Measurements from ENCODE around the gene KRTAP10-8.
A peak's percentile ranks its signal among the peaks of the same experiment; 100 is the strongest.
"Not testable (repeated sequence)": the region's sequence is repeated elsewhere in the genome, so short reads cannot be mapped to it uniquely, and the experiment has no call there.

Gene KRTAP10-8

GRCh38 chr21:44644878-44645277 lies 33.0 kb downstream of the KRTAP10-8 start:
- no peak overlapping the region for H2AFZ ChIP-seq (ENCODE audit: low read length)
- no CpG with 5 or more reads among the region's 2 CpGs for WGBS, 2 donors (ENCODE audit: extremely low coverage in 2 of 2, insufficient read length in 2 of 2, insufficient replicate concordance in 1 of 2)
- no peak overlapping the region for H3K4me3 ChIP-seq (ENCODE audit: low read length in 2 of 2)

GRCh38 chr21:44646366-44647221 lies 34.7 kb downstream of the KRTAP10-8 start, which contains the start of gene KRTAP10-11:
Gene KRTAP10-11 (plus strand): TSS chr21:44646414. CDS start chr21:44646459, 45 bp downstream.
- DNase-seq (ENCODE audit: low spot score); H2BK120ac ChIP-seq (ENCODE audit: low read depth, low read length): not testable (repeated sequence)
- H3K4ac ChIP-seq (ENCODE audit: low read length): peak within 1 kb of the TSS; percentile 41

More at GRCh38 chr21:44644878-44645277, 33.0 kb downstream of the KRTAP10-8 start:
- no peaks in the 10 kb centered on the region for H3K36me3 ChIP-seq (replicated peaks in 1 of 2; ENCODE audit: control insufficient read depth in 2 of 2, insufficient read depth in 2 of 2, low read length in 2 of 2)
- H3K4me2 ChIP-seq (ENCODE audit: insufficient read depth, low read length, poor library complexity, severe bottlenecking): no peak overlapping the region
- no peak overlapping the region for H3K14ac ChIP-seq (ENCODE audit: low read length)
- H3K27ac ChIP-seq (replicated peaks; ENCODE audit: low read length): no peak overlapping the region
- H3K23ac ChIP-seq (ENCODE audit: low read depth, low read length, poor library complexity): no peak overlapping the region
- no peak overlapping the region for H2BK12ac ChIP-seq (ENCODE audit: low read length)
- no peak overlapping the region for H2AK5ac ChIP-seq (ENCODE audit: low read depth, low read length)
- H2BK5ac ChIP-seq (ENCODE audit: low read length): no peak overlapping the region
- H3K18ac ChIP-seq (ENCODE audit: low read length): no peak overlapping the region
- peaks cover 4 to 6% of the 10 kb centered on the region in 2 donors for H3K9me3 ChIP-seq (replicated peaks in 1 of 2; ENCODE audit: control insufficient read depth in 2 of 2, insufficient read depth in 1 of 2, low read depth in 1 of 2, low read length in 2 of 2)
- H2BK15ac ChIP-seq (ENCODE audit: low read length): no peak overlapping the region
- H4K8ac ChIP-seq (ENCODE audit: low read depth, low read length): no peak overlapping the region
- H3K9ac ChIP-seq (ENCODE audit: low read depth, low read length, poor library complexity): no peak overlapping the region
- peaks cover 0 to 3% of the 10 kb centered on the region in 2 donors for H3K4me1 ChIP-seq (ENCODE audit: control insufficient read depth in 2 of 2, insufficient read depth in 1 of 2, low read depth in 1 of 2, low read length in 2 of 2)
- H3K27me3 ChIP-seq (ENCODE audit: control insufficient read depth in 3 of 3, insufficient read depth in 3 of 3, low read depth in 1 of 3, low read length in 3 of 3): peaks cover 0 to 15% (median 0%) of the 10 kb centered on the region in 3 experiments
- H2BK120ac ChIP-seq (ENCODE audit: low read depth, low read length): no peak overlapping the region
- no peaks in the 10 kb centered on the region for H3K79me1 ChIP-seq (ENCODE audit: low read depth, low read length)
- no peak overlapping the region for H3K4ac ChIP-seq (ENCODE audit: low read length)
- no peak overlapping the region for H4K91ac ChIP-seq (ENCODE audit: low read depth, low read length, poor library complexity)
- no peak for DNase-seq (ENCODE audit: low spot score)

DNA sequence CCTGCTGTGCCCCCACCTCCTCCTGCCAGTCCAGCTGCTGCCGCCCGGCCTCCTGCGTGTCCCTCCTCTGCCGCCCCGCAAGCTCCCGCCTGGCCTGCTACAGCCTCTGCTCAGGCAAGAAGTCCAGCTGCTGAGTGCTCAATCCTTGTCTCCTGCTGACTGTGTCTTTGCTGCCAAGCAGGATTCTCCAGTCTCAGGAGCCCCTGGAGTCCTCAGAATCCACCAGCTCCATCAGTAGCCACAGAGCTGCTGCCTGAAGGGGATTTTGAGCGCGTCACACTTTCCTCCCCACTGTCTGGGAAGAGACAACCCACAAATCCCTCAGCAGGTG lies 35.3 kb downstream of the KRTAP10-8 start:
- H3K23ac ChIP-seq (ENCODE audit: low read depth, low read length, poor library complexity): peak overlapping the region; percentile 58
- no peak overlapping the region for H3K27ac ChIP-seq (replicated peaks; ENCODE audit: low read length)
- H4K8ac ChIP-seq (ENCODE audit: low read depth, low read length): peak overlapping the region; percentile 50
- H3K4me2 ChIP-seq (ENCODE audit: insufficient read depth, low read length, poor library complexity, severe bottlenecking): no peak overlapping the region
- peak overlapping the region; percentile 97 for H2BK12ac ChIP-seq (ENCODE audit: low read length)
- H3K14ac ChIP-seq (ENCODE audit: low read length): peak overlapping the region; percentile 92
- no peak overlapping the region for H2BK120ac ChIP-seq (ENCODE audit: low read depth, low read length)
- H4K91ac ChIP-seq (ENCODE audit: low read depth, low read length, poor library complexity): peak overlapping the region; percentile 66
- H3K4me3 ChIP-seq (ENCODE audit: low read length in 2 of 2): no peak overlapping the region
- no peaks in the 10 kb centered on the region for H3K79me1 ChIP-seq (ENCODE audit: low read depth, low read length)
- H3K4me1 ChIP-seq (ENCODE audit: control insufficient read depth in 2 of 2, insufficient read depth in 1 of 2, low read depth in 1 of 2, low read length in 2 of 2): peaks cover 0 to 3% of the 10 kb centered on the region in 2 donors
- no peak overlapping the region for H2BK5ac ChIP-seq (ENCODE audit: low read length)
- no peaks in the 10 kb centered on the region for H3K36me3 ChIP-seq (replicated peaks in 1 of 2; ENCODE audit: control insufficient read depth in 2 of 2, insufficient read depth in 2 of 2, low read length in 2 of 2)
- DNase-seq (ENCODE audit: low spot score): no peak
- WGBS, 2 donors (ENCODE audit: extremely low coverage in 2 of 2, insufficient read length in 2 of 2, insufficient replicate concordance in 1 of 2): no CpG with 5 or more reads among the region's 8 CpGs
- H3K27me3 ChIP-seq (ENCODE audit: control insufficient read depth in 3 of 3, insufficient read depth in 3 of 3, low read depth in 1 of 3, low read length in 3 of 3): peaks cover 0 to 15% (median 0%) of the 10 kb centered on the region in 3 experiments
- H3K9ac ChIP-seq (ENCODE audit: low read depth, low read length, poor library complexity): peak overlapping the region; percentile 73
- H3K18ac ChIP-seq (ENCODE audit: low read length): peak overlapping the region; percentile 91
- peak overlapping the region; percentile 74 for H2AK5ac ChIP-seq (ENCODE audit: low read depth, low read length)
- peaks cover 4% of the 10 kb centered on the region in 2 donors for H3K9me3 ChIP-seq (replicated peaks in 1 of 2; ENCODE audit: control insufficient read depth in 2 of 2, insufficient read depth in 1 of 2, low read depth in 1 of 2, low read length in 2 of 2)
- H2BK15ac ChIP-seq (ENCODE audit: low read length): peak overlapping the region; percentile 72
- peak overlapping the region; percentile 11 for H2AFZ ChIP-seq (ENCODE audit: low read length)
- no peak overlapping the region for H3K4ac ChIP-seq (ENCODE audit: low read length)

More at GRCh38 chr21:44646366-44647221, 34.7 kb downstream of the KRTAP10-8 start, which contains the start of gene KRTAP10-11:
- H3K27ac ChIP-seq (replicated peaks; ENCODE audit: low read length); H3K4me2 ChIP-seq (ENCODE audit: insufficient read depth, low read length, poor library complexity, severe bottlenecking); H3K36me3 ChIP-seq (replicated peaks in 1 of 2; ENCODE audit: control insufficient read depth in 2 of 2, insufficient read depth in 2 of 2, low read length in 2 of 2); H2AFZ ChIP-seq (ENCODE audit: low read length); H3K4me1 ChIP-seq (ENCODE audit: control insufficient read depth in 2 of 2, insufficient read depth in 1 of 2, low read depth in 1 of 2, low read length in 2 of 2); H3K79me1 ChIP-seq (ENCODE audit: low read depth, low read length); H2BK5ac ChIP-seq (ENCODE audit: low read length); H3K4me3 ChIP-seq (ENCODE audit: low read length in 2 of 2); H3K9me3 ChIP-seq (replicated peaks in 1 of 2; ENCODE audit: control insufficient read depth in 2 of 2, insufficient read depth in 1 of 2, low read depth in 1 of 2, low read length in 2 of 2): not testable (repeated sequence)
- Histone ChIP-seq H2AK5ac (ENCODE audit: low read depth, low read length) (peak within 1 kb of the TSS; percentile 74), H2BK12ac (ENCODE audit: low read length) (peak within 1 kb of the TSS; percentile 97), H3K9ac (ENCODE audit: low read depth, low read length, poor library complexity) (peak within 1 kb of the TSS; percentile 73), H3K18ac (ENCODE audit: low read length) (peak within 1 kb of the TSS; percentile 91), H2BK15ac (ENCODE audit: low read length) (peak within 1 kb of the TSS; percentile 72), H3K14ac (ENCODE audit: low read length) (peak within 1 kb of the TSS; percentile 92), H4K91ac (ENCODE audit: low read depth, low read length, poor library complexity) (peak within 1 kb of the TSS; percentile 66), H3K23ac (ENCODE audit: low read depth, low read length, poor library complexity) (peak within 1 kb of the TSS; percentile 58), H3K27me3 (ENCODE audit: control insufficient read depth in 3 of 3, insufficient read depth in 3 of 3, low read depth in 1 of 3, low read length in 3 of 3) (peaks cover 0 to 15% (median 0%) of the 10 kb centered on the region in 3 experiments), H4K8ac (ENCODE audit: low read depth, low read length) (peak within 1 kb of the TSS; percentile 50)
- no CpG with 5 or more reads among the region's 21 CpGs for WGBS, 2 donors (ENCODE audit: extremely low coverage in 2 of 2, insufficient read length in 2 of 2, insufficient replicate concordance in 1 of 2)
